ENCODE results near the gene PCNX2. TPM values are rescaled to one million over a fixed set of nuclear protein-coding genes. Genes with fewer than 3 reads are reported as not detected.

PCNX2 gene
- total RNA-seq, 1 experiment from 2014 or later = 9.1 TPM

DNA sequence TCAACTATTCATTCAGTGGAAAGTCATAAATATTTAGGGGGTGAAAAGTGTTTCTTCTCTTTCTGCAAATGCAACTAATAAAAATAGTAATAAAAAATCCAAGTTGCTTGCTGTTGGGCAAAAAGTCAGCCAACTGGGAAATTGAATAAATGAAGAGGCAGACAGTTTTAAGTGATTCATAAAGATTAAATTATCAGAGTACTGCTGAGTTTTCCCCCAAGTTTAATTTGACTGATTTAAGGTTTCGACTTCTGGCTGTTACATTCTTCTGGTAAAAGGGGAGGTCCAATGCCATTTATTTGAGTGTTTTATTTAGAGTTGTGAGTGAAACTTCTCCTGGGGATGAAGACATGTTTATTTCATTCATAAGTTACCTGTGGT, 219.6 kb downstream of the PCNX2 start:
- no peak for TF ChIP-seq EZH2 (IDR thresholded peaks at IDR 0.05; ENCODE audit: borderline replicate concordance, low read depth, low read length, poor library complexity, severe bottlenecking)
- TF ChIP-seq, protein P1, sequence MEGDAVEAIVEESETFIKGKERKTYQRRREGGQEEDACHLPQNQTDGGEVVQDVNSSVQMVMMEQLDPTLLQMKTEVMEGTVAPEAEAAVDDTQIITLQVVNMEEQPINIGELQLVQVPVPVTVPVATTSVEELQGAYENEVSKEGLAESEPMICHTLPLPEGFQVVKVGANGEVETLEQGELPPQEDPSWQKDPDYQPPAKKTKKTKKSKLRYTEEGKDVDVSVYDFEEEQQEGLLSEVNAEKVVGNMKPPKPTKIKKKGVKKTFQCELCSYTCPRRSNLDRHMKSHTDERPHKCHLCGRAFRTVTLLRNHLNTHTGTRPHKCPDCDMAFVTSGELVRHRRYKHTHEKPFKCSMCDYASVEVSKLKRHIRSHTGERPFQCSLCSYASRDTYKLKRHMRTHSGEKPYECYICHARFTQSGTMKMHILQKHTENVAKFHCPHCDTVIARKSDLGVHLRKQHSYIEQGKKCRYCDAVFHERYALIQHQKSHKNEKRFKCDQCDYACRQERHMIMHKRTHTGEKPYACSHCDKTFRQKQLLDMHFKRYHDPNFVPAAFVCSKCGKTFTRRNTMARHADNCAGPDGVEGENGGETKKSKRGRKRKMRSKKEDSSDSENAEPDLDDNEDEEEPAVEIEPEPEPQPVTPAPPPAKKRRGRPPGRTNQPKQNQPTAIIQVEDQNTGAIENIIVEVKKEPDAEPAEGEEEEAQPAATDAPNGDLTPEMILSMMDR (conservative IDR thresholded peaks at IDR 0.05; ENCODE audit: low read depth, low read length) = no peak
- no peak overlapping the region for H3K27ac ChIP-seq (ENCODE audit: low read depth, low read length, poor library complexity, severe bottlenecking)
- H3K4me3 ChIP-seq (ENCODE audit: low read depth, low read length, poor library complexity, severe bottlenecking) = no peak overlapping the region
- H3K4me1 ChIP-seq (ENCODE audit: insufficient read depth, low read length, poor library complexity, severe bottlenecking) = no peaks in the 10 kb centered on the region
- no peaks in the 10 kb centered on the region for H3K9me3 ChIP-seq (ENCODE audit: low read depth, low read length, poor library complexity, severe bottlenecking)
- ChIA-PET CTCF (no interaction called here), POLR2A (ENCODE audit: low non-redundant PET) (no interaction called here)
- no TSS peak for BruUV-seq (replicated peaks)
- intact Hi-C loops (cut with micrococcal nuclease; ENCODE audit: unreplicated experiment) = no loop called here
- DNase-seq (ENCODE audit: low spot score) = no peak
- no peaks in the 10 kb centered on the region for H3K36me3 ChIP-seq (ENCODE audit: insufficient read depth, low read length, poor library complexity, severe bottlenecking)
- H3K27me3 ChIP-seq (replicated peaks; ENCODE audit: insufficient read depth, low read depth, low read length, poor library complexity) = no peaks in the 10 kb centered on the region

DNA sequence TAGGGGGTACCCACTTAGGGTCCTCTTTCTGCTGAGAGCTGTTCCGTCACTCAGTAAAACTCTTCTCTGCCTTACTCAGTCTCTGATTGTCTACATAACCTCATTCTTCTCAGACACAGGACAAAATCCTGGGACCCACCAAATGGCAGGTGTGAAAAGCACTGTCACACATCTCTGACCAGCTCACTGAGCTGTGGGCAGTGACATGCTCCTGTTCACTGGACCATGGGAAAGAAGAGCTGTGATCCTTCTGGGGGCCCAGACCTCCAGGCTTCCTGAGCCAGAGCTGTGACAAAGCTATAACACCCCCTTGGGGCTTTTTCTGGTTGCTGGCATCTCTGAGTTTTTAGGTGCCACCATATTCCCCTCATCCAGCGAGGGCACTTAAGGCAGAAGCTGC, 229.4 kb downstream of the PCNX2 start:
- Histone ChIP-seq H3K27ac (ENCODE audit: low read depth, low read length, poor library complexity, severe bottlenecking) (no peak overlapping the region), H3K9me3 (ENCODE audit: low read depth, low read length, poor library complexity, severe bottlenecking) (no peaks in the 10 kb centered on the region), H3K4me1 (ENCODE audit: insufficient read depth, low read length, poor library complexity, severe bottlenecking) (no peaks in the 10 kb centered on the region), H3K36me3 (ENCODE audit: insufficient read depth, low read length, poor library complexity, severe bottlenecking) (no peaks in the 10 kb centered on the region), H3K4me3 (ENCODE audit: low read depth, low read length, poor library complexity, severe bottlenecking) (no peak overlapping the region), H3K27me3 (replicated peaks; ENCODE audit: insufficient read depth, low read depth, low read length, poor library complexity) (no peaks in the 10 kb centered on the region)
- ChIA-PET CTCF (no interaction called here), POLR2A (ENCODE audit: low non-redundant PET) (no interaction called here)
- no TSS peak for BruUV-seq (replicated peaks)
- no peak for DNase-seq (ENCODE audit: low spot score)
- intact Hi-C loops (cut with micrococcal nuclease; ENCODE audit: unreplicated experiment) = no loop called here
- no peak for TF ChIP-seq EZH2 (IDR thresholded peaks at IDR 0.05; ENCODE audit: borderline replicate concordance, low read depth, low read length, poor library complexity, severe bottlenecking)
- TF ChIP-seq, protein P1 (conservative IDR thresholded peaks at IDR 0.05; ENCODE audit: low read depth, low read length) = no peak

- Histone ChIP-seq H3K27ac (ENCODE audit: low read depth, low read length, poor library complexity, severe bottlenecking) (no peak overlapping the region), H3K4me1 (ENCODE audit: insufficient read depth, low read length, poor library complexity, severe bottlenecking) (no peaks in the 10 kb centered on the region), H3K27me3 (replicated peaks; ENCODE audit: insufficient read depth, low read depth, low read length, poor library complexity) (no peaks in the 10 kb centered on the region), H3K9me3 (ENCODE audit: low read depth, low read length, poor library complexity, severe bottlenecking) (no peaks in the 10 kb centered on the region), H3K36me3 (ENCODE audit: insufficient read depth, low read length, poor library complexity, severe bottlenecking) (no peaks in the 10 kb centered on the region), H3K4me3 (ENCODE audit: low read depth, low read length, poor library complexity, severe bottlenecking) (no peak overlapping the region)
- TF ChIP-seq, protein P1 (conservative IDR thresholded peaks at IDR 0.05; ENCODE audit: low read depth, low read length) = no peak
- no peak for TF ChIP-seq EZH2 (IDR thresholded peaks at IDR 0.05; ENCODE audit: borderline replicate concordance, low read depth, low read length, poor library complexity, severe bottlenecking)
- DNase-seq (ENCODE audit: low spot score) = no peak
- POLR2A ChIA-PET (ENCODE audit: low non-redundant PET) = no interaction called here
- CTCF ChIA-PET = no interaction called here
- no TSS peak for BruUV-seq (replicated peaks)
- intact Hi-C loops (cut with micrococcal nuclease; ENCODE audit: unreplicated experiment) = no loop called here
These were observed 229.8 kb downstream of the PCNX2 start for GRCh38 chr1:233065685-233066084.
